Stimulated activated CD4-positive, alpha-beta T cell treated with anti-CD3 and anti-CD28 coated beads, TNF-alpha, amount 100 ng/mL, for 48 hours (primary cell): ENCODE measurements around the gene CTNNA3.
A peak's percentile ranks its signal among the peaks of the same experiment; 100 is the strongest.

Source experiments
- DNase-seq, 3 donors: peaks; one replicate each; pipeline ENCODE4 v3.0.0-alpha.2; 2020; ENCODE audit warnings: low read depth in 3 of 3

The CTNNA3 gene

GRCh38 chr10:67665491-67665890 lies 30.5 kb downstream of the CTNNA3 start:
- DNase-seq, result no peak

GRCh38 chr10:67664942-67665341 lies 31.1 kb downstream of the CTNNA3 start:
- no peak for DNase-seq

GRCh38 chr10:67663449-67664087 lies 32.4 kb downstream of the CTNNA3 start:
- DNase-seq, result no peak

DNA sequence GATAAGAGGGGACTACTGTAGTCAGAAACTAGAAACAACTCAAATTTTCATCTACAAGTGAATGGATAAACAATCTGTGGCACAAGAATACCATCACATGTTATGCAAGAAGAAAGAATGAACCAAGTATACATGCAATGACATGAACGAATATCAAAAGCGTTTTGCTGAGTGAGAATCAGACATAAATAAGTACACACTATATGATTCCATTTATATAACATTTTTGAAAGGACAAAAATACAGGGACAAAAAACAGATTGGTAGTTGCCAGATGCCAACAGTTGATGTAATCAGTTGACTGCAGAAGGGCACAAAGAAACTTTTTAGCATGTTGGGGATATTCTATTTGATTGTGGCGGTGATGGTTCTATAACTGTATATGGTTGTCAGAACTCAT lies 33.6 kb downstream of the CTNNA3 start:
- DNase-seq, result no peak

- no peak for DNase-seq
Observed at GRCh38 chr10:67659497-67659896, 36.5 kb downstream of the CTNNA3 start.

DNA sequence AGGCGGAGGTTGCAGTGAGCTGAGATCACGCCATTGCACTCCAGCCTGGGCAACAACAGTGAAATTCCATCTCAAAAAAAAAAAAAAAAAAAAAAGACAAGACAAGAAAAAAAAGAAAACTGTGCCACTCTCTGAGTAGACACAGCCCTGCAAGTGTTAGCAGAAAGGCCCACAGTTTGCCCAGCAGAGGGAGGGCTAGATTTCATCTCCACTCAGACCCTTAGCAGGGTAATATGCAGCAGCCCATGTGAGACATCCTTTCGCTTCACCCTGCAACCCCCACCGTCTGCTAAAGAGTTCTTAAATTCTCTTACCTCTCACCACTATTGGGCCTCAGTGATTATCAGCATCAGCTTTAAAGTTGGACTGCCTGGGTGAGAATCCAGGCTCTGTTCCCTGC lies 38.2 kb downstream of the CTNNA3 start:
- no peak for DNase-seq

DNA sequence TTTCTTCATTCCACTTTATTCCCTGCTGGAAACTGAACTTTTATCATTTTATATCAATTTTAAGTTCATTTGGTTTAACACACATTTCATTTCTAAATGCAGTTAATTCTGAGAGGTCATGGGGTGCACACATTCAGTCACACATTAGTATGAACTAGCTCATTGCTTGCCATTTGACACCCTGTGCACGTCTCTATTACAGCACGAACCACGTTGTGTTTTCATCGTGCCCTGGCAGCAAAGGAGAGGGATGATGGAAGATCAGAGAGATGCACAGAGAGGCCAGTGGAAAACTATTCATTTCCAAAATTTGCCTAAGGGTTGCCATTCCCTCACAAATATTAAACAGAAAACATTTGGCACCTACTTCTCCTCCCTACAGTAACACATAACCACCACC lies 45.4 kb downstream of the CTNNA3 start:
- no peak for DNase-seq

DNA sequence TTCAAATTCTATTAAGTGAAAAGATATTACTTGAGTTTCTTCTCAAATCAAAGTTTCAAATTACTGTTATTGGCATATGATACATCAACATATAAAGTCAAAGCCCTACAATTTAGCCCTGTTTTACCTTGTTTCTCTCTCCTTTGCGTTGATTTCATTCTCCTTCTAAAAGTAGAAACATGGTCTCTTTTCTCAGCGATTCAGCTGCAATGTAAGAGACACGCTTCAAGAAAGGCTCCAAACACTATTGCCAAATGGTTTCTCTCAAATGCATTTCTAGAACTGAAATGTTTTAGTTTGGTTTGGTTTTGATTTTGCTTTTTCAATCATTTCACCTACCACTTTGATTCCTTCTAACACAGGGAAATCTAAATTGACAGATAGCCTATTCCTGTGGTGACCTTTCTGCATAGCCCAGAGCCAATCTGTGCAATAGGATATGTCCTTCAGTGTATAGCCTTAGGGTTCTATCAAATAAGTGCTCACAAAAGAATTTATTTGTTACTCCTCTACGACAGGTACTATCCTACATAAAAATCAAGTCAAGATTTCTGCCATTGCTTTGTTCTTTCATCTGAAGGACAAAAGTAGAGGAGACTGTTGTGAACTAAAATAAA lies 47.3 kb downstream of the CTNNA3 start:
- no peak for DNase-seq

- DNase-seq, result no peak
Observed at GRCh38 chr10:67630904-67631303, 65.1 kb downstream of the CTNNA3 start.

DNA sequence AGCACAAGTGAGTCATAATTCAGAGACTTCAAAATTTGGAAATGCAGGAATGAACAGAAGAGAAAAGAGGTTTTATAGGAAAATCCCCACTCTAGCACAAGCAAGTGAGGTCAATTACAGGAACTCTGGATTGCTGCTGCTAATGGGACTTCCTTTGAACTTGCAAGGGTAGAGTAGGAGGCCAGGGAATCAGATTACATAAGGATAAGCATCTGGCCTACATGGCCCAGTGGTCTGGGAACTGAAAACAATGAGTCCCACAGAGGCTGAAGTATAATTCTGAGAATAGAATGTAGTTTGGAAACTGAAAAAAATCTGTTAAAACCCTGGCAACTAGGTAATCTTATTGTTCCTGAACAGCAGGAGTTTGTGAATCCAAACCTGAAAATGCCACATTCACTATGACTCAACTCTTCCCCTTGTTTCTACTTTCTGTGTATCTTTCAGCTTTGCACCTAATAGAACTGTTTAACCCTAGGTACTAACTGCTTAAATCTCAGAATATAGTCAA lies 66.5 kb downstream of the CTNNA3 start:
- no peak for DNase-seq

DNA sequence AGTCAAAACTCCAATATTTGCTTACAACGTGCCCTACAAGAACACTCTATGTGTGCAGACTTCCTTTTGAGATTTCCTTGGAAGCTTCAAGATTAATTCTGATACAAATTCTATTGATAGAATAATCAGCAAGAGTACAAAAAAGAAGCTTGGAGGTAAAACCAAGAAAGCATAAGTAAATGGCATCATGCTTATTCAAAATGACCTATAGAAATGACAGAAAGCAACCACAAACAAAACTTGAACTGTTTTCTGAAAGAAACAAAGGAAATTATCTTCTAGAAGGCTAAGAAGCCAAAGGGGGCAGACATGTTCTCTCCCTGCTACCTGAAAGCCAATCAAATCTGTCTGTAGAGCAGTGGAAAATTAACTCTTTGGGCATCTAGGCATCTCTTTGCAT lies 73.0 kb downstream of the CTNNA3 start:
- DNase-seq, result no peak

DNA sequence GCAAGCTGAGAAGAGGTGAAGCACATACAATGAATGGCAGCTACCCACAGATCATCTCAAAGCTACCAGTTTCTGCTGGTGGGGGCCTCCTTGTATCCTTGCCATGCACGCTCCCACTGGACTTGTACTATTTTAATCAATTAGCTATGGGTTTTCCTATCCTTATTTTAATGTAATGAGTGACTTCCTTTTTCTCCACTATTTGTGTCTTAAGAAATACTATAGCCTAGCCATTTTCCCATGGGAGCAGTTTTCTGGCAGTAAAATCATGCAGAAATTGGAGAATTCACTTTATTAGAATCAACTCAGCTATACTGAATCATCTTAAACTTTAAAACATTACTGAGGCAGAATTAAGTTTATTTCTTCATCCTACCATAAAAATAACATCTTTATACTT lies 73.5 kb downstream of the CTNNA3 start:
- DNase-seq, result no peak

DNA sequence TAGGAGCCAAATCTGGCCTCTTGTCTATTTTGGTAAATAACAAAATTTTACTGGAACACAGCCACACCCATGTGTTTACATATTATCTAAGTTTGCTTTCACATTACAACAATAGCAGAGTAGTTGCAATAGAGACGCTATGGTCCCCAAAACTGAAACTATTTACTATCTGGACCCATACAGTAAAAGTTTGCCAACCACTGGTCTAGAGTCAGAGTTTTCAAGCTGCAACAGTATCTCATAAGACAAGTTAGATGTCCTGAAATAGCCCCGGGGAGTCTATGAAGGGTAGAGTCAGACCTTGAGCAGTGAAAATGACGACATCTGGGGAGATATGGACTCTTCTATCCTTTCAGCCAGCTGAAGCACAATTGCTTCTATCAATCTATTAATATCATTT lies 74.2 kb downstream of the CTNNA3 start:
- no peak for DNase-seq

DNA sequence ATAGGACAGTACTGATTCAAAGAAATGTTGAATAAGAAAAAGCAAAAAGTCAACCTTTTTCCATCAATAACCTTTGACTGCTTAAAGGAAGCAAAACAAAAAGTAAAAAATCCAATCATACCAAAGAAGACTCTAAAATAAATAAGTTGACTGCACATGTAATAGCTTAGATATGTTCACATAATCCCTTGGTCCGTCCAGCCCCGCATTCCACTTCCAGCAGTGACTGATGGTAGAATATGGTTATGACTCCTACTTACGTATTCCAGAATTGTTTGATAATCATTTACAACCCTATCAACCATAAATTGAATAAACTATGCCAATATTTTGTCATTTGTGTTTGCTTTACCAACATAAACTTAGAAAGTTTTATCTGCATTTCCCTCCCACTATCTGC lies 77.9 kb downstream of the CTNNA3 start:
- no peak for DNase-seq

GRCh38 chr10:67612577-67613537 lies 83.1 kb downstream of the CTNNA3 start:
- peak; percentile 22 to 52 (median 25) for DNase-seq

DNA sequence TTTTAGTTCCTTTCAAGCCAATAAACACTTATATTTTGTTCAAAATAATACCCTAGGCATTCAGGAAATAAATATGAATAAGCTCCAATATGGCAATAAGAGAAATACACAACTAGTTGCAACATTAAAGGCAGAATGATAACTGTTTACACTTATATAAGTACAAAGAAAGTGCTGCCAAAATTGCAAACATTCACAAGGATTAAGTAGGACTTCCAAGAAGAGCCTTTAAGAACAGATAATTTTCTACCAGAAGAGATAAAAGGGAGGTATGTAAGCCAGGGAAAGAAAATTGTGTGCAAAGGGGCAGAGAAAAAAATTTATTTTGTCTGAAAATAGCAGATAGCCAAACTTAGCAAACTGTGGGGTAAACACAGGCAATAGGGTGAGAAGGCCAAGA lies 83.8 kb downstream of the CTNNA3 start:
- DNase-seq, result no peak

GRCh38 chr10:67609996-67610793 lies 85.8 kb downstream of the CTNNA3 start:
- no peak for DNase-seq

- DNase-seq, result no peak
Observed at GRCh38 chr10:67608001-67608400, 88.0 kb downstream of the CTNNA3 start.

DNA sequence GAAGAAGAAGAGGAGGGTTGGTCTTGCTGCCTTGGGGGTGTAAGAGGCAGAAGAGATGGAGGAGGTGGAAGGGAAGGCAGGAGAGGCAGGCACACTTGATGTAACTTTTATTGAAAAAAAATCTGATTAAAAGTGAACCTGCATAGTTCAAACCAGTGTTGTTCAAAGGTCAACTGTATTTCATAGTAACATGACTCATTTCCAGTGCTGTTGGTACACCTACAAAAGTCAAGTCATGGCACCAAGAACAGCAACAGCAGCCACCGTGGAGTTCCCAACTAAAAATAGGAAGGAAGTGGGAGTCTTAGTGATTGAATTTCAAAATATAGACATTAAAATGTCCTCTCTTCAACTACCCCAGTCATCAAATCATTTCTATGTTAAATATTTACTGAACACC lies 88.5 kb downstream of the CTNNA3 start:
- DNase-seq, result no peak

DNA sequence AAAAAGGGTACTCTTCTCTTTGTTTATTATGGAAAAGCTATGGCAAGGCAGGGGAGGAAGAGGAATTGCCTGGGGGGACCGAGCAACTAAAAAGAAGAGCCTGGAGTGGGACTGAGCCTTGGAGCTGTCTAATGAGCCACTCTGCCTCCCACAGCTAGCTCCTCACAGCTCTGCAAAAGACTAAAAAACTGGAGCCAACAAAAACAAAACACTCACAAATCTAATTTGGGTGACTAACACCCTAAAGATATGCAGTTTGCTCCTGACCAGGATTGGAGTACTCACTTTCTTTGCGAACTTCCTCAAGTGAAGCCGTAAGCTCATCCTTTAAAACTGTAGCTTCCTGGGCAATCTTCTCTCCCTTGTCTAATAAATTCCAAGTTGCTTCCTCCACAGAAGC lies 89.4 kb downstream of the CTNNA3 start:
- no peak for DNase-seq

- DNase-seq, result no peak
Observed at GRCh38 chr10:67603701-67604100, 92.3 kb downstream of the CTNNA3 start.

DNA sequence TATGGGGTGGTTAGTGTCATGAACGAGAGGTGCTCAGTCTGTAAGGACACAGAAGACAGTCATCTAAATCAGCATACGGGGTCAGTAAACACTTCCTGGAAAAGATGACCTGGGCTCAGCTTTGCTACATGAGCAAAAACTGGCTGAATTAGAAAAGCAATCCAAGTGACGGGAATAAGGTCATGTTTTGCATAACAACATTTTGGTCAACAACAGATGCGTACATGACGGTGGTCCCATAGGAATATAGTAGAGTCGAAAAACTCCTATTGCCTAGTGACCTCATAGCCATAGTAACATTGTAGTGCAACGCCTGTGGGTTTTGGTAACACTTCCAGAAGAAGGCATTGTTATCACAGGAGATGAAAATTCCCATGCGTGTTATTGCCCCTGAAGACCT lies 92.9 kb downstream of the CTNNA3 start:
- DNase-seq, result no peak
